Pulmonary artery endothelial cell (primary cell): Measurements from ENCODE around the gene PYCR2. TPM values are rescaled to one million over a fixed set of nuclear protein-coding genes. Genes with fewer than 3 reads are reported as not detected.
"Not testable (repeated sequence)": the region's sequence is repeated elsewhere in the genome, so short reads cannot be mapped to it uniquely, and the experiment has no call there.

ENCODE experiments used
- DNase-seq: peaks from one replicate; pipeline ENCODE4 v3.0.0-alpha.2; 2011; ENCODE audit warnings: low read depth, low spot score
- total RNA-seq: library from RNA; depleted of rRNA; stranded (reverse); fragments of >200 nt; gene quantifications from 2 replicates; pipeline ENCODE4 v1.2.3, GENCODE V29; 2014

The PYCR2 gene
- 48.0 TPM in 2 replicates for total RNA-seq

DNA sequence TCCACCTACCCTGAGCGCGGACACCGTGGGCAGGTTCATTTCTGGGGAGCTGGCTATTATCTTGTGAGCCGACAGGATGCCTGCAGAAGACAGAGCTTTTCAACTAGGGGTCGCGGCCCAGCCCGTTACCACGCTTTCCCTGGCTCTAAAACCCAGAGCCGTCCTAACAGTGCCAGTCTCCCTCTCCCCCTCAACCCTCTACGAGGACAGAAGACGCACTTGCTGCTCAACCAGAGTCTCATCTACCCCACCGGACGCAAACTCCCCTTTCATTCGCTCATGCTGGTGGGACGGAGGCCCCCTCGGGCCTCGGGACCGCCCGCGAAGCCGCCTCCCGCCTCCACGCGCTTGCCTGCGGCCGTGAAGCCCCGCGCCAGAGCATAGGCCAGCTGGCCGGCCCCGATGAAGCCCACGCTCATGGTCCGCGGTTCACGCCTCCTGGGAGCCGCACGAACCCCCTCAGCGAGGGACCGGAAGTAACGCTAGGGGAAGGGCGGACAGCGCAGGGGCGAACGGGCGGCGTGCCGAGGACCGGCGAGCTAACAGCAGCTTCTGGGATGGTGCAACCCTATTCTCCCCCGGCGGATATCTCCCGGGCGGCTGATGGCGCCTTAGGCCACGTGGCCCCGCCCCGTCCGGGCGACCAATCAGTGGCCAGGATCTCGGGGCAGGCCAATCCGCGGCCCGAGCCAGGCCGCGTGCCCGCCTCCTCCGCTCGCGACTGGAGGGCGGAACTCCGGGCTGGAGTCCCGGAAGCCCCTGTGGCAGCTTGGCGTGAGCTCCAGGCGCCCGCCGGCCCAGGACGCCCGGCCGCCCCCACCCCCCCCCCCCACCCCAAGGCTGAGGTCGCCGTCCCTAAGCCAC, at the start of gene PYCR2:
TSS of gene PYCR2 (minus strand) at position 559 of the 864 bp plus-strand sequence. CDS start at position 419, 140 bp downstream.
- DNase-seq: peak; percentile 85

DNA sequence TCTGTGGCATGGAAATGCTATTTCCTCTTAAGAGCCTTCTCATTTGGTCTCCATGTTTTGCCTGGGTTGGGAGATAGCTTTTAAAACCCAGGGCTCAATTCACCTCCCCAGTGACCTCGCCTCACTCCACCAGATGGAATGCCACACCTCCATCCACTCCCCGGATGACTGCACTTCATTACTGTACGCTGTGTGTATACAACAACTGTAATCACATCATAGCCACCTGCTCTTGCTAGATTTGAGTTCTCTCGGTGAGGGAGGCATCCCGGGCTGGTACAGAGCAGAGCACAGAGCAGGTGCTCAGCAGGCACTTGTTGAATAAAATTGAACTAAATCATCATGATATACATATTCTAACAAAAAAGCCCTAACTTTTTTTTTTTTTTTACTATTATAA, 49.1 kb upstream of the PYCR2 start:
- DNase-seq: no peak

DNA sequence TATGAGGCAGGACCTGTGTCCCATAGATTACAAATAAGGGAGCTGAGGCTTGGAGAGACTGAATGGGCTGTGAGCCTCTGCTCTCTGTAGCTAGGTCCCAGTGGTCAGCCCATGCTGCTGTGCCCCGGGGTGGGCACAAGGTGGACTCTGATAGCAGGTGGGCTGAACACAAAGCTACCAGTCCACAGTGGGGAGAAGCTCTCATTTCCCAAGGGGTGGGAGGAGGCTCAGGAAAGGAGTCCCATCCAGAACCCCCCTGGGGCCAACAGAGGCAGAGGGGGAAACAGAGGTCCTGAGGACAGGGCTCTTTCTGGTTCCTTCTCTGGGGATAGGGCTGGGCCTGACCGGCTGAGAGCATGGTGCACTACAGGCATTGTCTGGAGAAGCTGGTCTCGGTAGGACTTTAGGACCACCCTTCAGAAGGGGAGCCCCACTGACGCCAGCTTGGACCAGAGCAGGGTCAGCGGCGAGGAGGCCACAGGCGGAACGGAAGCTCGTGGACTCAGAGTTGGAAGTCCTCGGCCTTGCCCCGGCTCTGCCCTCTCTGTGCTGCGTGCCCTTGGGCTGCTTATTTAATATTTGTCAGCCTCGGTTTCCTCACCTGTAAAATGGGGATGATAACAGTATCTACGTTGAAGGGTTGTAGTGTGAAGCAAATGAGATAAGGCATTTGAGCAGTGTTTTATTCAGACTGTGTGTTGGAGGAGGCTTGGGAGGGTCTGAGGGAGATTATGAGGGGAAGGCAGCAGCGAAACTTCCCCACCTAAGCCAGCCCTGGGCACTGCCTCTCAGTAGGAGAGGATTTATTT, 48.5 kb upstream of the PYCR2 start:
- DNase-seq: no peak

DNA sequence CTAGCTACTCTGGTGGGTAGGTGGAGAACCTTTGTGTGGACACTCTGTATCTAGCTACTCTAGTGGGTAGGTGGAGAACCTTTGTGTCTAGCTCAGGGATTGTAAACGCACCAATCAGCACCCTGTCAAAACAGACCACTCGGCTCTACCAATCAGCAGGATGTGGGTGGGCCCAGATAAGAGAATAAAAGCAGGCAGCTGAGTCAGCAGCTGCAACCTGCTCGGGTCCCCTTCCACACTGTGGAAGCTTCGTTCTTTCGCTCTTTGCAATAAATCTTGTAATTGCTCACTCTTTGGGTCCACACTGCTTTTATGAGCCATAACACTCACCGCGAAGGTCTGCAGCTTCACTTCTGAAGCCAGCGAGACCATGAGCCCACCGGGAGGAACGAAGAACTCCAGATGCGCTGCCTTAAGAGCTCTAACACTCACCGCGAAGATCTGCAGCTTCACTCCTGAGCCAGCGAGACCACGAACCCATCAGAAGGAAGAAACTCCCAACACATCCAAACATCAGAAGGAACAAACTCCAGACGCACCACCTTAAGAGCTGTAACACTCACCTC, 46.6 kb upstream of the PYCR2 start:
- not testable (repeated sequence) for DNase-seq

DNA sequence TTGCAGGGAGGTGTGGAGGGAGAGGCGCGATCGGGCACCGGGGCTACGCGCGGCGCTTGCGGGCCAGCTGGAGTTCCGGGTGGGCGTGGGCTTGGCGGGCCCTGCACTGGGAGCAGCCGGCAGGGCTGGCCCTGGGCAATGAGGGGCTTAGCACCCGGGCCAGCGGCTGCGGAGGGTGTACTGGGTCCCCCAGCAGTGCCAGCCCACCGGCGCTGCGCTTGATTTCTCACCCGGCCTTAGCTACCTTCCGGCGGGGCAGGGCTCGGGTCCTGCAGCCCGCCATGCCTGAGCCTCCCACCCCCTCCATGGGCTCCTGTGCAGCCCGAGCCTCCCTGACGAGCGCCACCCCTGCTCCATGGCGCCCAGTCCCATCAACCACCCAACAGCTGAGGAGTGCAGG, 45.7 kb upstream of the PYCR2 start:
- DNase-seq: not testable (repeated sequence)

DNA sequence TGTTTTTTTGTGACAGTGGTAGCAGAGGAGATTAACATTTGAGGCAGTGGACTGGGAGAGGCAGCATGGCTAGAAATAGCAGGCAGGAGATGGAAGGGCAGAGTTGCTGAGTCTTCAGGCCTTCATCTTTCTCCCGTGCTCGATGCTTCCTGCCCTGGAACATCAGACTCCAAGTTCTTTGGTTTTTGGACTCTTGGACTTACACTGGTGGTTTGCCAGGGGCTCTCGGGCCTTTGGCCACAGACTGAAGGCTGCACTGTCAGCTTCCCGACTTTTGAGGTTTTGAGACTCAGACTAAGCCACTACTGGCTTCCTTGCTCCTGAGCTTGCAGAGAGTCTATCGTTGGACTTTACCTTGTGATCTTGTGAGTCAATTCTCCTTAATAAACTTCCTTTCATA, 41.2 kb upstream of the PYCR2 start:
- no peak for DNase-seq

DNA sequence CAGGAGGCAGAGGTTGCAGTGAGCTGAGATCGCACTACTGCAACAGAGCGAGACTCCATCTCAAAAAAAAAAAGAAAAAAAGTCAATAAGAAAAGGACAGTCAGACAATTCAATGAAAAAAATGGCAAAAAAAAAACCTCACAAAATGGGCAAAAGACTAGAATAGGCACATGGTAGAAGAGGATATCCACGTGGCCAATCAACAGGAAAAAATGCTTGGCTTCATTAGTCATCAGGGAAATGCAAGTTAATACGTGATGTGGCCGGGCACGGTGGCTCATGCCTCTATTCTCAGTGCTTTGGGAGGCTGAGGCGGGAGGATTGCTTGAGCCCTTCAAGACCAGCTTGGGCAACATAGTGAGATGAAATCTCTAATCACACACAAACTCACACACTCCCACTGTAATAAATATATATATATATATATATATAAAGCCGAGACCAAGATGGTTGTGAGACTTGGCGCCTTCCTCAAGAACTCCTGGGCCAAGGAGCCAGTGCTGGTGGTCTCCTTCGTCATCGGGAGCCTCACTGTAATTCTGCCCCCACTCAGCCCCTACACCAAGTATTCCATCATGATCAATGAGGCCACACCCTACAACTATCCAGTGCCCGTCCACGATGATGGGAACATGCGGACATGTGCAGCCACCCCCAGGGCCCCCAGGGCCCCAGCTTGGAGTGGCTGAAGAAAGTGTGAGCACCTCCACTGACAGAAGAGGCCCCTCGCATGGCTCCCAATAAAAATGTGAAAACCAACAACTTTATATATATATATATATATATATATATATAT, 39.9 kb upstream of the PYCR2 start:
- DNase-seq: no peak

DNA sequence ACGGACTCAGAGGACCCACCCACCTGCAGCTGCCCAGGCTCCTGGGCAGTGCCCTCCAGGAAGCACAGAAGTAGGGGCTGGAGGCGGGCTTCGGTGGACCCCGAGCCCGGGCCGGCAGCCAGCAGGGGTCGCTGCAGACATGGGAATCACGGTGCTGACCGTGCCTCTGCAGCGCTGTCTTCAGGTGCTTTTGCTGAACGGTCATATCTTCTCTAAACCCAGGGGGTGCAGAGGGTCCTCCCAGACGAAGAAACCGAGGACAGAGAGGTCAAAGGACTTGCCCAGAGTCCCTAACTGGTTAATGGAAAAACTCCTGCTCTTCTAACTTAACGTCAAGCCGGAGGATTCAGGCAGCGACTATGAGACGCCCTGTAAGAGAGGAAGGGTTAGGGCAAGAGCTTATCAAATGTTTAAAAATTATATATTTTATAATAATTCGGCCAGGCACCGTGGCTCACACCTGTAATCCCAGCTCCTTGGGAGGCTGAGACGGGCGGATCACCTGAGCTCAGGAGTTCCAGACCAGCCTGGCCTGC, 38.5 kb upstream of the PYCR2 start:
- DNase-seq: no peak

DNA sequence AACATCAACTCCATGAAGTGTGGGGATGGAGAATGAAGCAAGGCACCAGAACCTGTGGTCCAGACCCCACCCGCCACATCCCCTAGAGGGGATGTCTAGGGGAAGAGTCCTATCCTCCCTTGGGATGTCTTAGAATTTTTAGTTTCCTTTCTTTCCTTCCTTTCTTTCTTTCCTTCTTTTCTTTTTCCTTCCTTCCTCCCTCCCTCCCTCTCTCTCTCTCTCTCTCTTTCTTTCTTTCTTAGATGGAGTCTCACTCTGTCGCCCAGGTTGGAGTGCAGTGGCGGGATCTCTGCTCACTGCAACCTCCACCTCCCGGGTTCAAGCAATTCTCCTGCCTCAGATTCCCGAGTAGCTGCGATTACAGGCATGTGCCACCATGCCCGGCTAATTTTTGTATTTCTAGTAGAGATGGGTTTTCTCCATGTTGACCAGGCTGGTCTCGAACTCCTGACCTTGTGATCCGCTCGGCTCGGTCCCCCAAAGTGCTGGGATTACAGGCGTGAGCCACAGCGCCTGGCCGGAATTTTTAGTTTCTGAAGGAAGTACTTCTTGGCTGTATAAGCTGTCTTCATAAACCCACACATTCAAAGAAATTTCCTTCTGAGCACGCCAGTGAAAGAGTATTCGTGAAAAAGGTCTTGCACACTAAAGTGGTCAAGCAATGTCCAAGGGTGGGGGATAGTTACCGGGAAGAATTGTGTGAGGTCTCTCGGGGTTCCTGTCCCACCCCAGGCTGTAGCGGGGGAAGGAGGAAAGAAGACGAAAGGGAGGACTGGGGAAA, 37.8 kb upstream of the PYCR2 start:
- no peak for DNase-seq

DNA sequence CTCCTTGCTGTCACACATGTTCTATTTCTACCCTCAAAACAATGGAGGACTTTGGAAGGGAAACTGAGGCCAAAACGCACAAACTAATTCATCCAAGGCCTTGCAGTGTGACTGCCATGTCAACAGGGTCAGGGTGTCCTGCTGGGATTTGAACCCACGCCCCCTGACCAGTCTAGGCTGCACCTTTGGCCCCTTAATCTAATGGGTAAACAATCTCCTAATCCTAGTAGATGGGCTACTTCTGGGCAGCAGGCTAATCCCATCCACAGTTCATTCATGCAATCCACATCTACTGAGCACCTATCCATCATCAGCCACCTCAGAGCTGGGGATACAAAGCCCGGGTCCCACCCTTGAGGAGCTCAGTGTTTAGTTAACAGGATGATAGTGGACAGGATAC, 34.0 kb upstream of the PYCR2 start:
- no peak for DNase-seq

DNA sequence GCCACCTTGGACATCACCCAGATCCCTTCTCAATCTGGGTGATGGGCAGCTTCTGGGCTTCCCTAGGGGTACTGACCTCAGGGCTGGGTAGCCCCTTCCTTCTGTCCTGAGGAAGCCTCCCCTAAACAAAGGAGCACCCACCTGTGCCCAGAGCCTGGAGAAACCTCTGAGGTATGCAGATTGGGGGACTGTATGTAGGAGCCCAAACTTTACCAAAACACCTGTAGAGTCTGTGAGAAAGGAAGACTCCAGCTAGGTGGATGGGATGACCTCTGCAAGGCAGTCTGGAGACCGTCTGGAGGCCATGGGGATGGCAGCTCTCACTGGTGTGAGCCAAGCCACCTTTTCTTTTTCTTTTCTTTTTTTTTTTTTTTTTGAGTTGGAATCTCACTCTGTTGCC, 30.7 kb upstream of the PYCR2 start:
- DNase-seq: no peak

DNA sequence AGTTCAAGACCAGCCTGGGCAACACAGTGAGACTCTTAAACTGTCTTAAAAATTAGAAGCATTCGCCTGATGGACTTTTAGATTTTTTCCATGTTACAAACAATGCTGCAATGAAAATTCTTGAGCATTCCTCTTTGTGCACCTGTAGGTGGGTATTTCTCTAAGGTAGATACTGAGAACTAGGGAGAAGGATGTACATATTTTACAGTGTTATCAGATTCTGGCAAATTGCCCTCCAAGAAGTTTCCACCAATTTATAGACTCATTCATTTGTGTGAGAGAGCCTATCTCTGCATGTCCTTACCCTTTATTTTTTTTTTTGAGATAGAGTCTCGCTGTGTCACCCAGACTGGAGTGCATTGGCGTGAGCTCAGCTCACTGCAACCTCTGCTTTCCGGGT, 29.3 kb upstream of the PYCR2 start:
- DNase-seq: no peak

DNA sequence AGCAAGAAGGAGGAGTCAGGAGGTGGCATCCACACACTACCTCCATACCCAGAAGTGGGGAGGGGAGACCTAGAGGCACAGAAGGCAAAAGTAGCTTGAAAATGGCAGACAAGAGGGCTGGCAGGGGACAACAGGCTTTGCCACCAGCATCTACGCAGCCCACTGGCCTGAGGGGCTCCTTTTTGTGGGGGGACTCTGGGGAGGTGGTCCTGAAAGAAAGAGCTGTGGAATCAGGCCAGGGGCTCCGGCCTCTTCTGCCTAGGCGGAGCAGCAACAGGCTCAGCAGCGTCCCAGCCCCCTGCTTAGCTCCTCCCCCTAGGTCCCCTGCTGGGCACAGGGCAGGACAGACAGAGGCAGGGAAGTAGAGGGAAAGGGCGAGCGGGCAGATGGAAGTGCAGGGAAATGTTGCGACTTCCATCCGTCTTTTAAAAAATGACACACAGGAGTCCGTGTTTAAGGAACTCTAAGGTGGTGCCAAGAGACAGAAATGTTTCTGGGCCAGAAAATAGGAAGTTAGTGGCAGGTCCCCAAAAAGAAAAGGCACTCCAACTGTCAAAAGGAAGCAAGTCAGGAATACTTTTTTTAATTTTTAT, 27.0 kb upstream of the PYCR2 start:
- no peak for DNase-seq

DNA sequence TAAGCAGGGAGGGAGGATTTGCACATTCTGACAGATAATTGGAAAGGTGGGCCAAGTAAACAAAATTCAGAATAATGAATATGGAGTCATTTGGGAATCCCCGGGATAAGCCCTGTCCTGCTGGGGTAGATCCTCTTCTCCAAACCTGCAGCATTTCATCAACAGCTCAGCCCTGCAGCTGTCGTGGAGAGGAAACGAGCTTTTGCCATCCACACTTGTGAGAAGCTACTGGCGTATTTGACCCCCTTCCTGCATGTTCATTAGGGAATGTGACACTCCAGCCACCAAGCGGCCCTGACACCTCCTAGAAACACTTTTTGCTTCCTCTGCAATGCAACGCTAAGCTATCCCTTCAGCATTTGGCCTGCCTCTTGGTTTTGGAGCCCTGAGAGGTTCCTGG, 25.0 kb upstream of the PYCR2 start:
- no peak for DNase-seq

DNA sequence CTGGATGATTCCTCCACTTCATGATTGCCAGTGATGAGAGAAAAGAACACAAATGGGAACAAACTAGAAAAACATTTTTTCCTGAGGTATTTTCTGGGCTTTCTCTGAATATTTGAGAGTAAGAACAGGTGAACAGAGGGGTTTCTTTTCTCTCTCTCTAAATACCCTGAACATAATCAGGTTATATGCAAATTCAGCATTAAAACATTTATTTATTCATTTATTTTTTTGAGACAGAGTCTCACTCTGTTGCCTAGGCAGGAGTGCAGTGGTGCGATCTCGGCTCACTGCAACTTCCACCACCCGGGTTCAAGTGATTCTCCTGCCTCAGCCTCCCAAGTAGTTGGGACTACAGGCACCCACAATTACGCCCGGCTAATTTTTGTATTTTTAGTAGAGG, 22.8 kb upstream of the PYCR2 start:
- DNase-seq: no peak

DNA sequence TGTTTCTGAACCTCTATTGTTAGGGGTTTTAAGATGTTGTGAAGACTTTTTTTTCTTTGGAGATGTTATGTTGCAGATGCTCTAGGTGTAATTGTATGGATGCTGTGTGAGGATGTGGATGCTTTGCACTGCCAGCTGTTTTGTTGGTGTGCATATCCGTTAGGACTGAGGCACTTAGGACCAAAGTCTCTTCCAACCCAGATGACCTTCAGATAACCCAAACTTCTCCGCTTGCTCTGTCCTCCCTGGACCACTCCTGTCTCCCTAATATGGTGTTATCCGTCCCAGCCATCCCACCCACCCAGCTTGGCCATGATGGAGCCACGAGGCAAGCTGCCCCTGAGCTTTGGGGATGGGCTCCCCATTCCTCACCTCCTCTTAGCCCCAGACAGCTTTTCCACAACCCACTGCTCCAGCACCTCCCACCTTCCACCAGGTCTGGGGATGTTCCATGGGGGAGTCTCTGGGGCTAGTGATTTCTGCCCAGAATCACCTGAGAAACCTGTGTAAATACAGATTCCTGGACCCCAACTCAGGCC, 22.1 kb upstream of the PYCR2 start:
- DNase-seq: no peak

DNA sequence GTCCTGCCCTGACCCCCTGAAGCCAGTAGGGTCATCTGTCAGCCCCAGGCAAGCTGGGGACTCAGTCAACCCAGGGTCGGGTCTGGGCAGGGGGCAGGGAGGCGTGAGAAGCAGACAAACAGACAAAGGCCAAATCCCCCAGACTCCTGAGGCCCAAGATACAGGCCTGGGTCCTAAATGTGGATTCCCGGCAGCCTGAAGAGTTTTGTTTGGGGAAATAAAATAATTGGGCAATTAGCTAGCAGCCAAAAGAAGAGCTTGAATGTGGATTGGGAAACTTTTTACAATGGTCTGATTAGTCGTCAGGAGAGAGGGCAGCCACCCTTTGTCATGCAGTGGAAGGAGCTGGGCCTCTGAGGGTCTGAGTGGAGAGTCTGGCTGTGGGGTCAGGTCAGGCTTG, 21.5 kb upstream of the PYCR2 start:
- DNase-seq: no peak

DNA sequence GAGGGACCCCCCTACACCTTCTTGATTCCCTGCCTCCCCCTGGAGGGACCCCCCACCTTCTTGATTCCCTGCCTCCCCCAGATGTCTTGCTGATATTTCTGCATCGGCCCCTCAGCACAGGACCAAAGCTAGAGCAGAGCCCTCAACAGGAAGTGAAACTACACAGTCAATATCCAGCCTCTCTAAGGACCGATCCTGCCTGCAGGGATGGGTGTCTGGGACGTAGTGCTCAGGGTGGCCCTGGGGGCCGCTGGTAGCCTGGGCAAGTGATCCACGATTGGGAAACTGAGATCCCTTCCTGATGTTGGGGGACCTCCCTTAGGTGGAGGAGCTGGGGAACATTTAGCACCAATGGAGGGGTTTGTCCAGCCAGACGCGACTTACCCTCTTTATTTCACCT, 20.9 kb upstream of the PYCR2 start:
- no peak for DNase-seq

DNA sequence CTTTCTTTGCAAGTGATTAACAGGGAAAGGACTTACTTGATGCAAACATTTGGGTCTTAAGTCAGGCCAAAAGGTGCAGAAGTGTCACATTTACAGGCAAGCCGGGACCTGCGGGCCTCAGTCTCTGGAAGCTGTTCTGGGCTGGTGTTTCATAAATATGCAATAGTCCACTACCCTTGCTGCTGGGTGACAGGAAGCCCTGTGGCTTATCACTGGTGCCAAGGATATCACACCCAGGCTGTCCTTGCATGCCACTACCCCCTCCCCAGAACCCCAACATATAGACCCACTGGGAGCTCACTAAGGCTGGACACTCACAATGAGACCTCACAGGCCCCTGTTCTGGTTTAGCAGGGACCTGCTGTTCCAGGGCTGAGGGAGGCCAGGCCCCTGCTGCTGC, 20.3 kb upstream of the PYCR2 start:
- DNase-seq: no peak

DNA sequence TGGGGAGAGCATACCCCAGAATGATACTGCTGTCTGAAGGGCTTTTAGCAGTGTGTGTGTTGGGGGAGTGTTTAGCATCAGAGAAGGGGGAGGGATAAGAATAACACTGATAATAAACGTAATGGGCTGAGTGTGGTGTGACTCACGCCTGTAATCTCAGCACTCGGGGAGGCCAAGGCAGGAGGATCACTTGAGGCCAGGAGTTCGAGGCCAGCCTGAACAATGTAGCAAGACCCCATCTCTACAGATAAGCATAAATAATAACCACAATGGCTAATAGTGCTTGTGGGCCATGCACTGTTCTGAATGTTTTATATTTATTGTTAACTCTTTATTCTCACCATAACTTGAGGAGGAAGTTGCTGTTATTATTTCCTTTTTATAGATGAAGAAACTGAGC, 19.5 kb upstream of the PYCR2 start:
- DNase-seq: no peak
